ENCODE measurements around the gene B9D1. TPM values are rescaled to one million over a fixed set of nuclear protein-coding genes. Genes with fewer than 3 reads are reported as not detected.

The B9D1 gene
- total RNA-seq, 1 donor from 2014 or later = 12.4 TPM

DNA sequence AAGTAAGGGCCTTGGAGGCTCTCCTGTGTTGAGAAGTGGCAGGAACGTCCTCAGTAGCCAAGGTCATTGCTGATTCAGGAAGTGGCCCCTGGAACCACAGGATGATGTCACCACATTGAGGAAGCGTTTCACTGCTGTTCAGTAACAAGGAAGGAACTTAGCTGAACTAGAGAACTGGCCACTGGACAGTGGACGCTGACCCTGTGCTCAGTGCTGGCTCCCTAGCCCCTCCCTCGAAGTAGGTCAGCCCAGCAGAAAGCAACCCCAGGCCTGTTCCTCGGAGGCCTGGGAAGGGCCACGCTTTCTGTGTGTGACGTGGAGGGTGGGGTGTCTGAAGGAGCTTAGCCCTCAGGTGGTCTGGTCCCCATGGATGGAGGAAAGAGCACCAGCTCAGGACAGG is 58.3 kb downstream of the B9D1 start:
- Histone ChIP-seq H3K4me3 (ENCODE audit: low read depth, low read length) (no peak overlapping the region), H3K27me3 (ENCODE audit: control insufficient read depth, insufficient read depth, low read length) (no peaks in the 10 kb centered on the region), H3K36me3 (ENCODE audit: control insufficient read depth, insufficient read depth, low read length) (peaks cover 8% of the 10 kb centered on the region)
- TF ChIP-seq, protein P1, sequence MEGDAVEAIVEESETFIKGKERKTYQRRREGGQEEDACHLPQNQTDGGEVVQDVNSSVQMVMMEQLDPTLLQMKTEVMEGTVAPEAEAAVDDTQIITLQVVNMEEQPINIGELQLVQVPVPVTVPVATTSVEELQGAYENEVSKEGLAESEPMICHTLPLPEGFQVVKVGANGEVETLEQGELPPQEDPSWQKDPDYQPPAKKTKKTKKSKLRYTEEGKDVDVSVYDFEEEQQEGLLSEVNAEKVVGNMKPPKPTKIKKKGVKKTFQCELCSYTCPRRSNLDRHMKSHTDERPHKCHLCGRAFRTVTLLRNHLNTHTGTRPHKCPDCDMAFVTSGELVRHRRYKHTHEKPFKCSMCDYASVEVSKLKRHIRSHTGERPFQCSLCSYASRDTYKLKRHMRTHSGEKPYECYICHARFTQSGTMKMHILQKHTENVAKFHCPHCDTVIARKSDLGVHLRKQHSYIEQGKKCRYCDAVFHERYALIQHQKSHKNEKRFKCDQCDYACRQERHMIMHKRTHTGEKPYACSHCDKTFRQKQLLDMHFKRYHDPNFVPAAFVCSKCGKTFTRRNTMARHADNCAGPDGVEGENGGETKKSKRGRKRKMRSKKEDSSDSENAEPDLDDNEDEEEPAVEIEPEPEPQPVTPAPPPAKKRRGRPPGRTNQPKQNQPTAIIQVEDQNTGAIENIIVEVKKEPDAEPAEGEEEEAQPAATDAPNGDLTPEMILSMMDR (IDR thresholded peaks at IDR 0.05; ENCODE audit: insufficient read depth, low read length, severe bottlenecking) = no peak
- DNase-seq (ENCODE audit: low read depth) (peak; percentile 17), FAIRE-seq (no peak)

DNA sequence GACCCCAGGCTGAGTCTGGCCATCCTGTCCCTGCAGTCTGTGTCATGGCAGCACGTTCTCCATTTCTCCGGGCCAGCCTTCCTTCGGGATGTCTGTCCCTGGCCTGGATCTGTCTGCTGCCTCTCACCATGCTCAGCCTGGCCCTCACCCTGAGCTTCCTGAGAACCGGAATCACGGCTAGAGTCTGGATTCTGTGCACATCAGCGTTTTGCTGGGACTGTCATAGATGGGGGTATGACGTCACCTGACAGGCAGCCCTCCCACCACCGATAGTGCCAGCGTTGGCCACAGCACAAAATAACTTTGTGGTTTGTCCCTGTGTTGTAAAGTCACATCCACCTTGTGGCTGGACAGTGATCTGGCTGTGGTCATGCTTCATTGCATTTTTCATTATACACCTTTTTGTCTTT is 59.2 kb downstream of the B9D1 start:
- TF ChIP-seq, protein P1 (IDR thresholded peaks at IDR 0.05; ENCODE audit: insufficient read depth, low read length, severe bottlenecking) = no peak
- FAIRE-seq (no peak), DNase-seq (ENCODE audit: low read depth) (no peak)
- no peaks in the 10 kb centered on the region for H3K27me3 ChIP-seq (ENCODE audit: control insufficient read depth, insufficient read depth, low read length)
- H3K4me3 ChIP-seq (ENCODE audit: low read depth, low read length) = no peak overlapping the region
- H3K36me3 ChIP-seq (ENCODE audit: control insufficient read depth, insufficient read depth, low read length) = peaks cover 8% of the 10 kb centered on the region

DNA sequence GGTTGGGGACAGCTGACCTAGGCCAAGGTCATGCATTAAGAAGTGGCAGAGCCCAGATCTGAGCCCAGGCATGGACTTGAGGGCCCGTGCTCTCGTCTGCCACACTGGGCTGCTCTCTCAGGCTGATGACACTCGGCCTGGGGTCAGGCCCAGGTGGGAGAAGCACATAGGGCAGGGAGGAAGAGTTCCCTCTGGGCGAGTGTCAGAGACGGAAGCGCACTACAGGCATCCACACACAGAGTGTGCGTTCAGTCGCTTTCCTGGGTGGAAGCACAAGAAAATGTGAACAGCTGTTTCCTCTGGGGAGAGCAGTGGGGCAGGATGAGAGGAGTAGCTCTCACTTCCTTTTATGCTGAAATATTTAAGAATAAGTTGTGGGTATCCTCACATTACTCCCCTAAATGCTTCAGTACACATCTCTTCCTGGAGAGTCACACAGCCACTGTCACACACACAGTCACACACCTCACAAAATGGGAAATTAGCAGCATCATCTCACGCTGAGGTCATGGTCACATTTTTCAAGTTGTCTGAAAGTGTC is 59.7 kb downstream of the B9D1 start:
- H3K36me3 ChIP-seq (ENCODE audit: control insufficient read depth, insufficient read depth, low read length) = peaks cover 8% of the 10 kb centered on the region
- no peak overlapping the region for H3K4me3 ChIP-seq (ENCODE audit: low read depth, low read length)
- no peaks in the 10 kb centered on the region for H3K27me3 ChIP-seq (ENCODE audit: control insufficient read depth, insufficient read depth, low read length)
- FAIRE-seq = no peak
- TF ChIP-seq, protein P1 (IDR thresholded peaks at IDR 0.05; ENCODE audit: insufficient read depth, low read length, severe bottlenecking) = no peak
- no peak for DNase-seq (ENCODE audit: low read depth)

DNA sequence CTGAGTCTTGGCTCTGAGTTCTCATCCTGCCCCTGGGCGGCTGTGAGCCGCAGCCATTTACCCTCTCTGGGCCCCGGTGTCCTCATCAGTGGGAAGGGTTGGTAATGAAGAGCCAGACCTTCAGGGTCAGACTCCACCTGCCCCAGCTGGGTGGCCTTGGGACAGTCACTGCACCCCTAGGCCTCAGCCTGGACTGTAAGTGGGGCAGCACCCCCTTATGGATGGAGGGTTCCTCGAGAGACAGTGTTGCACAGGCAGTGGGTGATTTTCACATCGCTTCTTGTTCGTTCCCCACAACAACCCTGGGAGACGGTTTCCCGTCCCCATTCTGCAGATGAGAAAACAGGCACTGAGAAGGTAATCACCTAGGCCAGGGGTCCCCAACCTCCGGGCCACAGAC is 60.5 kb downstream of the B9D1 start:
- TF ChIP-seq, protein P1 (IDR thresholded peaks at IDR 0.05; ENCODE audit: insufficient read depth, low read length, severe bottlenecking) = no peak
- no peaks in the 10 kb centered on the region for H3K27me3 ChIP-seq (ENCODE audit: control insufficient read depth, insufficient read depth, low read length)
- no peak for FAIRE-seq
- DNase-seq (ENCODE audit: low read depth) = no peak
- H3K36me3 ChIP-seq (ENCODE audit: control insufficient read depth, insufficient read depth, low read length) = peaks cover 8% of the 10 kb centered on the region
- H3K4me3 ChIP-seq (ENCODE audit: low read depth, low read length) = no peak overlapping the region

DNA sequence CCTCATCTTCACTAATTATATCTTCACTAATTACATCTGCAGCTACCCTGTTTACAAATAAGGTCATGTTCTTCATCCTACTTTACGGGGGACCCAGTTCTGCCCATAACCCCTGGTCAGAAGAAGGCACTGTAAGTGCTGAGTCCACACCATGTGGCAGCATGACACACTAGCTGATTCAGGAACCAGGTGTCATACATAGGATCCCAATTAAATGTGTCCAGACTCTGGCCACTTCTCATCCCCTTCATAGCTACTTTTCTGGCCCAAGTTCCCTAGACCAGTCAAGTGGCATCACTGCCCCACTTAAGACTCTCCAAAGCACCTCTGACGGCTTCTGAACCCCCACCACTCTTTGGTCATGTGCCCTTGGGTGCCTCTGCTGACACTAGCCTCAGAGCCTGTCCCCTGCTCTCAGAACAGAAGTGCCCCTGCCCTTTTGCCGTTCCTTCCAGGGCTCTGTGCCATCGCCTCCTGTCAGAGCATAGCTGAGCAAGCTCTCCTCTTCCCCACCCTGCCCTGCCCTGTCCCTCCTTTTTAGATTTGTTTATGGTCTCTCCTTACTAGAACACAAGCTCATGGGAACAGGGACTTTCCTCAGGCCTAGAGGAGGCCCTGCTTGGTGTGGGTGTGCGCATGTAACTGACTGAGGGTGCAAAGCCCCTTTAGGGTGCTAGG is 61.1 kb downstream of the B9D1 start:
- no peak overlapping the region for H3K4me3 ChIP-seq (ENCODE audit: low read depth, low read length)
- DNase-seq (ENCODE audit: low read depth) = no peak
- TF ChIP-seq, protein P1 (IDR thresholded peaks at IDR 0.05; ENCODE audit: insufficient read depth, low read length, severe bottlenecking) = no peak
- no peaks in the 10 kb centered on the region for H3K27me3 ChIP-seq (ENCODE audit: control insufficient read depth, insufficient read depth, low read length)
- H3K36me3 ChIP-seq (ENCODE audit: control insufficient read depth, insufficient read depth, low read length) = peaks cover 8% of the 10 kb centered on the region
- FAIRE-seq = no peak

DNA sequence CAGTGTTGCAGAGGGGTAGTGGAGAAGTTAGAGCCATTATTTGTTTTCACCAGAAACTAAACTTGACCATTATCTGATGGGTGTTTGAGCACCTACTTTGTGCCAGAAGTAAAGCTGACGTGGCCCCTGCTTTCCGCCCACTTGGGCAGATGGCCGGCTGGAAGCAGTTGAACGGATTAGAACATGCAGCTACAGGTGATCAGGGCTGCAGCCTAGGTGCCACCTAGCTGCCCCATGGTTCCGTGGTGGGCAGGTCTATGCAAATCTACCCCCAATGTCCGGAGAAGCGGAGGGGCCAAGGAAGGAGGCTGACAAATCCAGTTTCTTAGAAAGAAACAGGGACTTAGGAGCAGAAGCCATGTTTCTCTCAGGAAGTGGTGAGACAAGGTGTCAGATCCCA is 62.7 kb downstream of the B9D1 start:
- Histone ChIP-seq H3K36me3 (ENCODE audit: control insufficient read depth, insufficient read depth, low read length) (peaks cover 5% of the 10 kb centered on the region), H3K4me3 (ENCODE audit: low read depth, low read length) (no peak overlapping the region), H3K27me3 (ENCODE audit: control insufficient read depth, insufficient read depth, low read length) (no peaks in the 10 kb centered on the region)
- no peak for FAIRE-seq
- TF ChIP-seq, protein P1 (IDR thresholded peaks at IDR 0.05; ENCODE audit: insufficient read depth, low read length, severe bottlenecking) = no peak
- DNase-seq (ENCODE audit: low read depth) = no peak

All from bronchial epithelial cell (primary cell).